Measurements from ENCODE around the gene FGFBP3. TPM values are rescaled to one million over a fixed set of nuclear protein-coding genes. Genes with fewer than 3 reads are reported as not detected.

The FGFBP3 gene, protein sequence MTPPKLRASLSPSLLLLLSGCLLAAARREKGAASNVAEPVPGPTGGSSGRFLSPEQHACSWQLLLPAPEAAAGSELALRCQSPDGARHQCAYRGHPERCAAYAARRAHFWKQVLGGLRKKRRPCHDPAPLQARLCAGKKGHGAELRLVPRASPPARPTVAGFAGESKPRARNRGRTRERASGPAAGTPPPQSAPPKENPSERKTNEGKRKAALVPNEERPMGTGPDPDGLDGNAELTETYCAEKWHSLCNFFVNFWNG
- 0.12 and 1.2 TPM in 2 replicates for total RNA-seq

DNA sequence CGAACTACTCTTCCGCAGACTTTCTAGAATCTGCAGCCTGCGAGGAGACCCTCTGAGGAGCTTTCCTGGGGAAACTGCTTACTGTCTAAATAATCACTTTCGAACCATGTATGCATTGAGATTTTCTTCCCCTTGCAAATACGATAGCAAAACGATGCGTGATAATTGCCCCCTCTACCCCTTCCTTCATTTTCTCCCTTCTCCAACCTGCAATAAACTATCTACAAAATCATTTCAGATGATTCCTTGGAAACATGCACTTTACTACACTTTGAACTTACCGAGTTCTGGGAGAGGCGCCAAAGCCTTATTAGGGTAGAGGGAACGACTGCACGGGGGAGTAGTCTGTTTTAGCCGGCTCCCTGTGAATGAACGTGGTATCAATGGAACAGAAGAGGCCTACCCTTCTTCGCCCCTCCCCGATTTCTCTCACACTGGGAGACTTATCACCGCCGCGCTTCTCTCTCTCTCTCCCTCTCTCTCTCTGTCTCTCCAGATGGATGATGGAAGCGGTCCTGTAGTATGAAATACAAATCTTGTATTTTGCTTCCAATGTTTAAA, at the start of gene FGFBP3:
FGFBP3 (minus strand) TSS at position 370 of the 561 bp plus-strand sequence. CDS start 517 bp downstream, outside the sequence.
- no peak for DNase-seq (ENCODE audit: low read depth)
- TF ChIP-seq, protein P1, sequence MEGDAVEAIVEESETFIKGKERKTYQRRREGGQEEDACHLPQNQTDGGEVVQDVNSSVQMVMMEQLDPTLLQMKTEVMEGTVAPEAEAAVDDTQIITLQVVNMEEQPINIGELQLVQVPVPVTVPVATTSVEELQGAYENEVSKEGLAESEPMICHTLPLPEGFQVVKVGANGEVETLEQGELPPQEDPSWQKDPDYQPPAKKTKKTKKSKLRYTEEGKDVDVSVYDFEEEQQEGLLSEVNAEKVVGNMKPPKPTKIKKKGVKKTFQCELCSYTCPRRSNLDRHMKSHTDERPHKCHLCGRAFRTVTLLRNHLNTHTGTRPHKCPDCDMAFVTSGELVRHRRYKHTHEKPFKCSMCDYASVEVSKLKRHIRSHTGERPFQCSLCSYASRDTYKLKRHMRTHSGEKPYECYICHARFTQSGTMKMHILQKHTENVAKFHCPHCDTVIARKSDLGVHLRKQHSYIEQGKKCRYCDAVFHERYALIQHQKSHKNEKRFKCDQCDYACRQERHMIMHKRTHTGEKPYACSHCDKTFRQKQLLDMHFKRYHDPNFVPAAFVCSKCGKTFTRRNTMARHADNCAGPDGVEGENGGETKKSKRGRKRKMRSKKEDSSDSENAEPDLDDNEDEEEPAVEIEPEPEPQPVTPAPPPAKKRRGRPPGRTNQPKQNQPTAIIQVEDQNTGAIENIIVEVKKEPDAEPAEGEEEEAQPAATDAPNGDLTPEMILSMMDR (conservative IDR thresholded peaks at IDR 0.05; ENCODE audit: low read depth, low read length), result no peak
- peak within 1 kb of the TSS; percentile 76 for H3K4me3 ChIP-seq (ENCODE audit: low read depth, low read length)

DNA sequence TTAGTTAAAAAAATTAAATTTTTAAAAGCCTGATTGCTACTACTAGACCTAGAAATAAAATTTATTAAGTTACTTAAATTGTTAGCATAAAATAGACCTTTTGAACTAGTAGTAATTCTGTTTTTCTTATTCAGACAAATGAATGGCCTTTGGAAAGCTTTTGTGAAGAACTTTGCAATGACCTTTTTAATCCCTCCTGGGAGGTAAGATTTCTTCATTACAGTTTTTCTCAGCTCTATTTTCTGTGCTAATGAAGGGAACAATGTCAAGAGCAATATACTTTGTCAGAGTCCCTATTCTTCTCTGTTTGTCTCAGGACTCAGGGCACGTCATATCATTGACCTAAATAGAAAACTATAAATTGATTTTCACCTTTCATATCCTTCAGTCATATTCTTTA, 47.8 kb upstream of the FGFBP3 start:
- DNase-seq (ENCODE audit: low read depth), result no peak
- no peak overlapping the region for H3K4me3 ChIP-seq (ENCODE audit: low read depth, low read length)
- TF ChIP-seq, protein P1 (conservative IDR thresholded peaks at IDR 0.05; ENCODE audit: low read depth, low read length), result no peak

DNA sequence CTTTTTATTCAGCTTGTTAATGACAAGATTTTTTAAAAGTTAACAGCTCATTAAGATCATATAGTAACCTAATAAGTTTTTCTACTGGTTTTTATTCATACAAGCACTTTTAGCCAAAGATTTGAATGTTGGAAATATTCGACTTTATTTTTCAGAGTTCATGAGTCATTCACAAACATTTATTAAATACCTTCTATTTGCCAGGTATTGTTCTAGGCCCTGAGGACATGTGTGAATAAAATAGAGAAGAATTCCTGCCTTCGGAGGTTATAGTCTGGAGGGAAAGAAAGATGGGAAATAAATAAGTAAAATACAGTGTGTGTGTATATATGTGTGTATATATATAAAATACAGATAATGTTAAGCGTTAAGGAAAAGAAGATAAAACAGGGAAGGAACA, 45.8 kb upstream of the FGFBP3 start:
- TF ChIP-seq, protein P1 (conservative IDR thresholded peaks at IDR 0.05; ENCODE audit: low read depth, low read length), result no peak
- DNase-seq (ENCODE audit: low read depth), result no peak
- no peak overlapping the region for H3K4me3 ChIP-seq (ENCODE audit: low read depth, low read length)

DNA sequence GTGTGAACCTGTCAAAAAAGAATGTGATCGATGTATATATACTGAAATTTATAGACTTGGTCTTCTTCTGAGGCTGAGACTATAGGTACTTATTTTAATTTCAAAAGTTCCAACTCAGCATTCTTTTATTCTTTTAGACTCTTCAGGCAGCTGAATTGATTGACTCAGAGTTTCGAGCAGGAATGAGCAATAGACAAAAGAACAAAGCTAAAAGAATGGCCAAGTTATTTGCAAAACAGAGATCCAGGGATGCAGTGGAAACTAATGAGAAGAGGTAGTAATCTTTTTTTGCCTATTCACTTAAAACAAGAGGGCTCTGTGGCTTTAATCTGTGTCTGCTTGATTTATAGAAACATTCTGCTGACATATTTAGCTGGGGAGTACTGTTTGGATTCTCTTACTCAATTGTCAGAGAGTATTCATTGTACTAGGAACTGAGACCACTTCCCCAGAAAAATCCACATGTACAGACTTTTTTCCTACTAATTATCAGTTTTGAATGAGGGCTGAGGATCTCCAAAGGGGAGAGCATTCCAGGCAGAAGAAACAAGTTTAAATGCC, 44.4 kb upstream of the FGFBP3 start:
- no peak overlapping the region for H3K4me3 ChIP-seq (ENCODE audit: low read depth, low read length)
- TF ChIP-seq, protein P1 (conservative IDR thresholded peaks at IDR 0.05; ENCODE audit: low read depth, low read length), result no peak
- DNase-seq (ENCODE audit: low read depth), result no peak

DNA sequence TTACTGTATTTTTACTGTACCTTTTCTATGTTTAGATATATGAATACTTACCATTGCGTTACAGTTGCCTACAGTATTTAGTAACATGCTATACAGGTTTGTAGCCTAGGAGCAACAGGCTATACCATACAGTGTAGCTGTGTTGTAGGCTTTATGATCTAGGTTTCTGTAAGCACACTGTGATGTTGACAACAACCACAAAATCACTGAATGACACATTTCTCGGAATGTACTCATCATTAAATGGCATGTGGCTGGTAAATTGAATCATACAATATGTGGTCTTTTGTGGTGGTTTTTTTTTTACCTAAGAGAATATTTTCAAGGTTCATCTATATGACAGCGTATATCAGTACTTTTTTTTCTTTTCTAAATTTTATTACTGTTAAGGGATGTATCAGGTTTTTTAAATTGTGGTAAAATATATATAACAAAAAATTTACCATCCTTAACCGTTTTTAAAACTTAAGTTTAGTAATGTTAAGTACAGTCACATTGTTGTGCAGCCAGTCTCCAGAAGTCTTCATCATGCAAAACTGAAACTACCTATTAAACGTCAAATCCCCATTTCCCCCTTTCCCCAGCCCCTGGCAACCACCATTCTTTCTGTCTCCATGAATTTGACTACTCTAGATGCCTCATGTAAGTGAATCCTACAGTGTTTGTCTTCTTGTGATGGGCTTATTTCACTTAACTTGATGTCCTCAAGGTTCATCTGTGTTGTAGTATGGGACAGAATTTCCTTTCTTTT, 35.8 kb upstream of the FGFBP3 start:
- no peak for DNase-seq (ENCODE audit: low read depth)
- H3K4me3 ChIP-seq (ENCODE audit: low read depth, low read length), result no peak overlapping the region
- TF ChIP-seq, protein P1 (conservative IDR thresholded peaks at IDR 0.05; ENCODE audit: low read depth, low read length), result no peak

DNA sequence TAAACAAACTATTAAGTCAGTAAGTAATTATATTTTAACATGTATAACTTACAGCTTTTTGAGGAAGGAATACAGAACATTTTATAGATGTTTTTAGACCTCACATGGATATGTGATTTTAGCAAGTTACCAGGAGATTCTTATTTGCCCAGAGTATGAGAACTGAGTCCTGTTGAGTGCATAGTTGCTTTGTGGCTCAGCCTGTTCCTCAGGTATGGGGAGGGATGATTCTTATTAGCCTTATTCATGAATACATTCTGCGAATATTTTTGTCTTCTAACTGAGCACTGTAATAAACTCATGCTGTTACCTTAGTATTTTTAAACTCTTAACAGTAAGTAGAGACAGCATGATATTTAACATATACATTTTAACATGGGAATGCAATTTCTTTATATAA, 32.1 kb upstream of the FGFBP3 start:
- no peak for DNase-seq (ENCODE audit: low read depth)
- TF ChIP-seq, protein P1 (conservative IDR thresholded peaks at IDR 0.05; ENCODE audit: low read depth, low read length), result no peak
- H3K4me3 ChIP-seq (ENCODE audit: low read depth, low read length), result no peak overlapping the region

Measured in epithelial cell of proximal tubule (primary cell).